ENCODE data around the gene CABCOCO1.

The CABCOCO1 gene

DNA sequence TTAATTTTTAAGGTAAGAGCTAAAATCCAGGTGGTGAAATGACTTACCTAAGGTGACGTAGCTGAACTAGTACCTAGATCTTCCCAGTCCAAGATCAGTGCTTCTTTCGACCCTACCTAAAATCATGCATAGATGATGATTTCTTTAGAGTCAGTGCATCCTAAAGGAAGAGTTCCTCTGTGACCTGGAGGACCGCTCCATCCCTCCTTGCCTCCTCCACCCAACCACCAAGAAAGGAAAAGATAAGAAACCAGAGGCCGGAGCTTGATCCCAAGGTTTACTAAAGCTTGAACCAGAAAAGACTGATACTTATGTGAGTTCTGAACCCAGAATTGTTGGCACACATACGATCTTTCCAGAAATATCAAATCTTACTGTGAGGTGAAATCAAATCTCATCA is 101.8 kb downstream of the CABCOCO1 start:
- no peak for TF ChIP-seq POLR2A (IDR thresholded peaks at IDR 0.05; ENCODE audit: low read length)
- TF ChIP-seq GATA1 (IDR thresholded peaks at IDR 0.05; ENCODE audit: low read depth, low read length), result no peak

GRCh38 chr10:61765176-61766087 is 102.7 kb downstream of the CABCOCO1 start:
- peak; percentile 82 to 98 for DNase-seq
- TF ChIP-seq POLR2A (IDR thresholded peaks at IDR 0.05; ENCODE audit: low read length) (peak; percentile 44), GATA1 (IDR thresholded peaks at IDR 0.05; ENCODE audit: low read depth, low read length) (peak; percentile 95)

More for the DNA sequence above, 101.8 kb downstream of the CABCOCO1 start:
- peak in 1 of 2 experiments; percentile 4 for DNase-seq

DNA sequence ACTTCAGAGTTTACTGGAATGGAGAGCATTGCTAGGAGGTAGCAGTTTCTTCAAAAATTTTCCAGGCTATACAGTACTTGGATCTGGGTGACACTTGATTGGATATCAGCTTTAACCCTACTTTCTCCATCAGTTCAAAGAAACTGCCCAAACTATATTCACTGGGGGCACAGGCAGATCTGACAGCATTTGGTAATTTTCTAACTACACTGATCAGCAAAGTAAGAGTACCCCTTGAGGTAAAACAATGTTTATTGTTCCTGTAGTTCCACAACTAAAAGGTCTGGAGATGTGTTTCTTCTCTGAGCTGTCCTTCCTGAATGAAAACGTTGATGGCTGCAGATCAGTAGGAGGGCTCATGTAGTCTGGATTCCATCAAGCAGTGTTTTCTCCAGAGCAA is 104.2 kb downstream of the CABCOCO1 start:
- peak in 1 of 2 experiments; percentile 29 for DNase-seq
- no peak for TF ChIP-seq POLR2A (IDR thresholded peaks at IDR 0.05; ENCODE audit: low read length)
- TF ChIP-seq GATA1 (IDR thresholded peaks at IDR 0.05; ENCODE audit: low read depth, low read length), result no peak

DNA sequence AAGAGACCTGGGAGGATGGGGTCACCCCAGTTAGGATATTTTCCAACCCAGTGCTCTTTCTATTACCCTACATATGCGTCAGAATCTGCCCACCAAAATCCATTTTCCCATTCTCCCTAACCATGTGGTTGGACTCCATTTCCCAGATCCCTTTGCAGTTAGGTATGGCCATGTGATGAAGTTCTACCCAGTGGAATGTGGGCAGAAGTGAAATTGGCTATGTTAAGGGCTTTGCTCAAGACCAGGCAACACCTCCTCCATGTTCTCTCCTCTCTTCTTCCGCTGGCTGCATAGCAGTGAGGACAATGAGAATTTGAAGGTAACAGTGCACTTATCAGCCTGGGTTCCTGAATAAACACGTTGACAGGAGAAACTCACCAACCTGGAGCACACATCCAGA is 111.3 kb downstream of the CABCOCO1 start:
- TF ChIP-seq GATA1 (IDR thresholded peaks at IDR 0.05; ENCODE audit: low read depth, low read length) (no peak), POLR2A (IDR thresholded peaks at IDR 0.05; ENCODE audit: low read length) (no peak)

DNA sequence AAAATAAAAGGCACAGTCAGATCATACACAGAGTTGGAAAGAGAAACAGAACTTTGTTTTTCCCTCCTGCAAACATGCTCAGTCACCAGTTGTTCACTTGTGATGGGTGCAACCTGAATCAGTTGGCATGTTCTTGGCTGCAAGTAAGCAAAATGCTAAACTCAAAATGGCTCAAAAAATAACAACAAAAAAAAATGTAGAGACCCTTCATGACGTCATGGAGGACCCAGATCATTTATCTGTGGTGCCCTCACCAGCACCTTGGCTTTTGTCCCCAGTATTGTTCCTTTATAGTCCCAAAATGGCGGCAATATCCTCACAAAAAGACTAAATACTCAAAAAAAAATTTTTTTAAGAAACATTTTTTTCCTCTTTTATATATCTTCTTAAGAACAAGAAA is 112.4 kb downstream of the CABCOCO1 start:
- peak in 1 of 2 experiments; percentile 13 for DNase-seq
- TF ChIP-seq POLR2A (IDR thresholded peaks at IDR 0.05; ENCODE audit: low read length) (no peak), GATA1 (IDR thresholded peaks at IDR 0.05; ENCODE audit: low read depth, low read length) (no peak)

More for the DNA sequence above, 111.3 kb downstream of the CABCOCO1 start:
- no peak for DNase-seq

DNA sequence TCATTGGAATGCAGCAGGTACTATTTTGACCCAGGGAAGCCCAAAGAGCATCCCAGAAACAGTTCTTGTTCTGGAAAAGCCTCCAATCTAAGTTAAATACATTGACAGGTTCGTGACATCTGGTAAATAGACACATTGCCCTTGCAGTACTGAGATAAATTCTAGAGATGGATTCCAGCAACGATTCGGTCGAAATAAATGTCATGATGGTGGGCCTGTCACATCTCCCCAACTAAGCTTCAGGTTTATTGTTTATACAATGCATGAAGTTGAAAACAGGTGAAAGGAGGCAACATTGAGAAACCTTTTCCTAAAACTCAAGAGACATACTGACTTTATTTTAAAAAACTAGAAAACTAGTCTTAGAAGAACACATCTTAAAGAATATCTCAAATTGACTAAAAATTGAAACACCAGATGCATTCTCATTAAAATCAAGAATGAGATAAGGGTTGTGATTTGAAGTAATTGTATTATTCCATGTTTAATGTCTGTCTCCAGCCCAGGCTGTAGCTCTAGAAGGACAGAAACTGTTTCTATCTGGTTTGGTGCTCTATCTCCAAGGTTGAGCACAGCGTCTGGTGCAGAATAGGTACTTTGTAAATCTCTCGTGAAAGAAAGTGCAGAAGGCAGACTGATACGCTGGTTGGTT is 114.0 kb downstream of the CABCOCO1 start:
- TF ChIP-seq POLR2A (IDR thresholded peaks at IDR 0.05; ENCODE audit: low read length) (no peak), GATA1 (IDR thresholded peaks at IDR 0.05; ENCODE audit: low read depth, low read length) (no peak)
- DNase-seq, result no peak

- peak; percentile 18 to 30 for DNase-seq
- TF ChIP-seq POLR2A (IDR thresholded peaks at IDR 0.05; ENCODE audit: low read length), result no peak
- TF ChIP-seq GATA1 (IDR thresholded peaks at IDR 0.05; ENCODE audit: low read depth, low read length), result no peak
Observed at GRCh38 chr10:61778137-61778536, 115.4 kb downstream of the CABCOCO1 start.

DNA sequence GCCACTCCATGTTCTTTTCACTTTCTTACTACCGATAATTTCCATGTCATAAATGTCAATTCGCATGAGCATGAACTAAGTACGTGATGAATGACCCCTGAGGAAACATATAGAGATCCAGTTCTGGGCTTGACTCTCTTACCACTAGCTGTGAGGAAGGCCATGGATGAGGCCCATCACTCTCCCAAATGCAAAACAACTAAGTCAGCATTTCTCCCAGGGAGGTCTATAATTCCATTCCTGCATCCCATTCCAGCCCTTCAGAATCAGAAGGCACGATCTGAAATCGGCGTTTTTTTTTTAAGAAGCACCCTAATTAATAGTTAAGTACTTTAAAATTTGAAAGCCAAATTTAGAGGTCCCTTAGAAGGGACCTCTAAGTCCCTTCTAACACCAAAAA is 116.5 kb downstream of the CABCOCO1 start:
- peak in 1 of 2 experiments; percentile 33 for DNase-seq
- TF ChIP-seq GATA1 (IDR thresholded peaks at IDR 0.05; ENCODE audit: low read depth, low read length) (no peak), POLR2A (IDR thresholded peaks at IDR 0.05; ENCODE audit: low read length) (no peak)

DNA sequence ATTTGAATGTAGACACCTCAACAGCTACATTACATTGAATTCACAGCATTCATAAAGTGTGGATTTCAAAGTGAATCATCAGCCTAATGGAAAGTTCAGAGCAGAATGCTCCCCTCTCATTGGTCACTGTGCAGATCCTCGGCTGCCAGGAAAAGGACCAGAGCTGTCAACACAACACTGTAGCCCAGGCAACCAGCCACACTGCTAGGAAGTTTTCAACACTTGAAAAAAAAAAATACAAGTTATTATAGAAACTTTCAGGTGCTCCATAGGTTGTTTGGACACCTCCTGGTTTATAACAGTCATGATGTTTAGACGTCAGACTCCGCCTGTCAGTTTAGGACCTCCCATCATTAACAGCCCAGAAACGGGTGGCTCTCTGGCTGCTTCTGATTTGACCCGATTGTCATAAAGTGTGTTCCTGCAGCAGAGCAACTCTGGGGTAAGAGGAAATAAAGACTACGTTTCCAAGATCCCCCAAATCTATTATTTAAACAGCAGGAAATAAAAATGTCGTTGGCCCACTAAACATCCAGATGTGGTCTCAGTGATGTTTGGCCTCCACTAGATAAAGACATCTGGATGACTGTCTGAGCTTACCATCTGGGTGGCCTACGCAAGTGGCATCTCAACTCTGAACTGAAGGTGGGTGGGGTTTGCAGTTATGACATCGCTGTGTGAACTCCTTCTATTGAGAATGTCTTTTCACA is 117.4 kb downstream of the CABCOCO1 start:
- peak; percentile 85 to 94 for DNase-seq
- peak; percentile 29 for TF ChIP-seq POLR2A (IDR thresholded peaks at IDR 0.05; ENCODE audit: low read length)
- no peak for TF ChIP-seq GATA1 (IDR thresholded peaks at IDR 0.05; ENCODE audit: low read depth, low read length)

- TF ChIP-seq POLR2A (IDR thresholded peaks at IDR 0.05; ENCODE audit: low read length) (no peak), GATA1 (IDR thresholded peaks at IDR 0.05; ENCODE audit: low read depth, low read length) (no peak)
- DNase-seq, result no peak
Observed at GRCh38 chr10:61780732-61781131, 118.0 kb downstream of the CABCOCO1 start.

GRCh38 chr10:61781969-61782403 is 119.3 kb downstream of the CABCOCO1 start:
- TF ChIP-seq GATA1 (IDR thresholded peaks at IDR 0.05; ENCODE audit: low read depth, low read length), result no peak
- no peak for TF ChIP-seq POLR2A (IDR thresholded peaks at IDR 0.05; ENCODE audit: low read length)
- DNase-seq, result peak; percentile 36 to 46

- TF ChIP-seq POLR2A (IDR thresholded peaks at IDR 0.05; ENCODE audit: low read length), result no peak
- DNase-seq, result peak in 1 of 2 experiments; percentile 12
Observed at GRCh38 chr10:61784354-61785133, 121.8 kb downstream of the CABCOCO1 start.

GRCh38 chr10:61785473-61786105 is 122.9 kb downstream of the CABCOCO1 start:
- no peak for TF ChIP-seq GATA1 (IDR thresholded peaks at IDR 0.05; ENCODE audit: low read depth, low read length)
- no peak for TF ChIP-seq POLR2A (IDR thresholded peaks at IDR 0.05; ENCODE audit: low read length)

More at GRCh38 chr10:61785473-61786105, 122.9 kb downstream of the CABCOCO1 start:
- DNase-seq, result no peak
